ENCODE measurements around the gene ARL6. TPM values are rescaled to one million over a fixed set of nuclear protein-coding genes. Genes with fewer than 3 reads are reported as not detected.

ARL6 gene
- total and polyA plus RNA-seq, 9 of the 15 experiments (the other 6 are each of a cell fraction or from before 2014, with no cell fraction given), result 0.91 to 2.9 (median 2.3) TPM

DNA sequence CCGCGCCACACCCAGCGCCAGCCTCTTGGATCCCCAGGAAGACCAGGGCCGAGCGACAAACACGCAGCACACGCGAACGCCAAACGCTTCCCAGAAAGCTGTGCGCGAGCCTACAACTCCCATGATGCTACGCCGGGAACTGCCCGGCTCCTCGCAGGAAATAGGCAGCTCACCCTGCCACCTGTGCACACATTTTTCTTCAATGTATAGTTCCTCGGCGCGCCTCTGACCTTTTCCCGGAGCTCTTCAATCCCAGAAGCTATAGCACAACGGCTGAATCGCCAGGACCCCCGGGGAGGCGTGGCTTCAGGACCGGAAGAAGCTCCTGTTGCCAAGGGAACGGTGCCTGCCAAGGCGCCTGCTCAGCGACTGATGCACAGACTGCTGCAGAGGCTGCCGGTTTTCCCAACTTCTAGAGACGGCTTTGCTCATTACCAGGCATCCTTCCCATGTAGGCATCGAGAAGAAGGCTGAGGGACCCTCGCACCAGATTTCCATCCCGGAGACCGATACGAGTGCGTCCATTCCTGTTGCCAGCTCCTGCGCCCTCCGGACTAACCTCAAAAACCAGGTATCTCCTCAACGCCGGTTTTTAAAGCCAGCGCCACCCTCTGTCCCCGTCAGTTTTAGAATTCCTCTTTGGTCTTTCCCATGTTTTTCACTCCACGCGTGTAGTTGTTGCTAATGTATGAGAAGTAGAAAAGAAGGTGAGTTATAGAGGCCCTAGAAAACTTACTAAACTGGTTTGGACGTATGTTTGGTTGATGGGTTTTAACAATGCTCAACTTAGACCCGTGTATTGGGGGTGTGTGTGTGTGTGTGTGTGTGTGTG lies at the start of gene ARL6 (continued):
- TF ChIP-seq, protein P1, sequence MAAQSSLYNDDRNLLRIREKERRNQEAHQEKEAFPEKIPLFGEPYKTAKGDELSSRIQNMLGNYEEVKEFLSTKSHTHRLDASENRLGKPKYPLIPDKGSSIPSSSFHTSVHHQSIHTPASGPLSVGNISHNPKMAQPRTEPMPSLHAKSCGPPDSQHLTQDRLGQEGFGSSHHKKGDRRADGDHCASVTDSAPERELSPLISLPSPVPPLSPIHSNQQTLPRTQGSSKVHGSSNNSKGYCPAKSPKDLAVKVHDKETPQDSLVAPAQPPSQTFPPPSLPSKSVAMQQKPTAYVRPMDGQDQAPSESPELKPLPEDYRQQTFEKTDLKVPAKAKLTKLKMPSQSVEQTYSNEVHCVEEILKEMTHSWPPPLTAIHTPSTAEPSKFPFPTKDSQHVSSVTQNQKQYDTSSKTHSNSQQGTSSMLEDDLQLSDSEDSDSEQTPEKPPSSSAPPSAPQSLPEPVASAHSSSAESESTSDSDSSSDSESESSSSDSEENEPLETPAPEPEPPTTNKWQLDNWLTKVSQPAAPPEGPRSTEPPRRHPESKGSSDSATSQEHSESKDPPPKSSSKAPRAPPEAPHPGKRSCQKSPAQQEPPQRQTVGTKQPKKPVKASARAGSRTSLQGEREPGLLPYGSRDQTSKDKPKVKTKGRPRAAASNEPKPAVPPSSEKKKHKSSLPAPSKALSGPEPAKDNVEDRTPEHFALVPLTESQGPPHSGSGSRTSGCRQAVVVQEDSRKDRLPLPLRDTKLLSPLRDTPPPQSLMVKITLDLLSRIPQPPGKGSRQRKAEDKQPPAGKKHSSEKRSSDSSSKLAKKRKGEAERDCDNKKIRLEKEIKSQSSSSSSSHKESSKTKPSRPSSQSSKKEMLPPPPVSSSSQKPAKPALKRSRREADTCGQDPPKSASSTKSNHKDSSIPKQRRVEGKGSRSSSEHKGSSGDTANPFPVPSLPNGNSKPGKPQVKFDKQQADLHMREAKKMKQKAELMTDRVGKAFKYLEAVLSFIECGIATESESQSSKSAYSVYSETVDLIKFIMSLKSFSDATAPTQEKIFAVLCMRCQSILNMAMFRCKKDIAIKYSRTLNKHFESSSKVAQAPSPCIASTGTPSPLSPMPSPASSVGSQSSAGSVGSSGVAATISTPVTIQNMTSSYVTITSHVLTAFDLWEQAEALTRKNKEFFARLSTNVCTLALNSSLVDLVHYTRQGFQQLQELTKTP (IDR thresholded peaks at IDR 0.05; ENCODE audit: low read depth in 1 of 2, partially characterized antibody in 2 of 2), result peak in 1 of 2 experiments; percentile 95
- TF ChIP-seq SMARCE1 (IDR thresholded peaks at IDR 0.05) (no peak), TAF15 (IDR thresholded peaks at IDR 0.05; ENCODE audit: low read depth, low read length) (no peak), FOS (IDR thresholded peaks at IDR 0.05; ENCODE audit: extremely low read depth, insufficient read length) (no peak), NRF1 (conservative IDR thresholded peaks at IDR 0.05 in 1 of 2, IDR thresholded peaks at IDR 0.05 in 1 of 2) (peak; percentile 83 to 87), BACH1 (tag; IDR thresholded peaks at IDR 0.05) (no peak), CHD1 (IDR thresholded peaks at IDR 0.05; ENCODE audit: low read length) (no peak), RHOXF2B (CRISPR knock-in tag; conservative IDR thresholded peaks at IDR 0.05) (no peak), NR2C1 (IDR thresholded peaks at IDR 0.05) (no peak), NR2C1 (tag; IDR thresholded peaks at IDR 0.05) (no peak), DIDO1 (tag; IDR thresholded peaks at IDR 0.05; ENCODE audit: low read depth) (no peak; the same call in 1 of the 2 replicates)
- TF ChIP-seq, protein P2, sequence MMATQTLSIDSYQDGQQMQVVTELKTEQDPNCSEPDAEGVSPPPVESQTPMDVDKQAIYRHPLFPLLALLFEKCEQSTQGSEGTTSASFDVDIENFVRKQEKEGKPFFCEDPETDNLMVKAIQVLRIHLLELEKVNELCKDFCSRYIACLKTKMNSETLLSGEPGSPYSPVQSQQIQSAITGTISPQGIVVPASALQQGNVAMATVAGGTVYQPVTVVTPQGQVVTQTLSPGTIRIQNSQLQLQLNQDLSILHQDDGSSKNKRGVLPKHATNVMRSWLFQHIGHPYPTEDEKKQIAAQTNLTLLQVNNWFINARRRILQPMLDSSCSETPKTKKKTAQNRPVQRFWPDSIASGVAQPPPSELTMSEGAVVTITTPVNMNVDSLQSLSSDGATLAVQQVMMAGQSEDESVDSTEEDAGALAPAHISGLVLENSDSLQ (IDR thresholded peaks at IDR 0.05), result no peak
- TF ChIP-seq, protein P3, sequence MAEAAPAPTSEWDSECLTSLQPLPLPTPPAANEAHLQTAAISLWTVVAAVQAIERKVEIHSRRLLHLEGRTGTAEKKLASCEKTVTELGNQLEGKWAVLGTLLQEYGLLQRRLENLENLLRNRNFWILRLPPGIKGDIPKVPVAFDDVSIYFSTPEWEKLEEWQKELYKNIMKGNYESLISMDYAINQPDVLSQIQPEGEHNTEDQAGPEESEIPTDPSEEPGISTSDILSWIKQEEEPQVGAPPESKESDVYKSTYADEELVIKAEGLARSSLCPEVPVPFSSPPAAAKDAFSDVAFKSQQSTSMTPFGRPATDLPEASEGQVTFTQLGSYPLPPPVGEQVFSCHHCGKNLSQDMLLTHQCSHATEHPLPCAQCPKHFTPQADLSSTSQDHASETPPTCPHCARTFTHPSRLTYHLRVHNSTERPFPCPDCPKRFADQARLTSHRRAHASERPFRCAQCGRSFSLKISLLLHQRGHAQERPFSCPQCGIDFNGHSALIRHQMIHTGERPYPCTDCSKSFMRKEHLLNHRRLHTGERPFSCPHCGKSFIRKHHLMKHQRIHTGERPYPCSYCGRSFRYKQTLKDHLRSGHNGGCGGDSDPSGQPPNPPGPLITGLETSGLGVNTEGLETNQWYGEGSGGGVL (CRISPR knock-in tag; IDR thresholded peaks at IDR 0.05), result no peak
- TF ChIP-seq, protein P4, sequence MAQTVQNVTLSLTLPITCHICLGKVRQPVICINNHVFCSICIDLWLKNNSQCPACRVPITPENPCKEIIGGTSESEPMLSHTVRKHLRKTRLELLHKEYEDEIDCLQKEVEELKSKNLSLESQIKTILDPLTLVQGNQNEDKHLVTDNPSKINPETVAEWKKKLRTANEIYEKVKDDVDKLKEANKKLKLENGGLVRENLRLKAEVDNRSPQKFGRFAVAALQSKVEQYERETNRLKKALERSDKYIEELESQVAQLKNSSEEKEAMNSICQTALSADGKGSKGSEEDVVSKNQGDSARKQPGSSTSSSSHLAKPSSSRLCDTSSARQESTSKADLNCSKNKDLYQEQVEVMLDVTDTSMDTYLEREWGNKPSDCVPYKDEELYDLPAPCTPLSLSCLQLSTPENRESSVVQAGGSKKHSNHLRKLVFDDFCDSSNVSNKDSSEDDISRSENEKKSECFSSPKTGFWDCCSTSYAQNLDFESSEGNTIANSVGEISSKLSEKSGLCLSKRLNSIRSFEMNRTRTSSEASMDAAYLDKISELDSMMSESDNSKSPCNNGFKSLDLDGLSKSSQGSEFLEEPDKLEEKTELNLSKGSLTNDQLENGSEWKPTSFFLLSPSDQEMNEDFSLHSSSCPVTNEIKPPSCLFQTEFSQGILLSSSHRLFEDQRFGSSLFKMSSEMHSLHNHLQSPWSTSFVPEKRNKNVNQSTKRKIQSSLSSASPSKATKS (CRISPR knock-in tag; IDR thresholded peaks at IDR 0.05), result no peak
